CD4-positive, alpha-beta T cell (primary cell): ENCODE measurements around the gene FAM120B. TPM values are rescaled to one million over a fixed set of nuclear protein-coding genes. Genes with fewer than 3 reads are reported as not detected.

Experiments used
- ATAC-seq: fragments of 200-7000 bp; cut with Tn5 transposase; one replicate; pipeline ENCODE4 v1.10.0; 2022; ENCODE audit warnings: mild to moderate bottlenecking; ENCODE audit not compliant: poor library complexity
- CTCF ChIA-PET: fragments of 350-600 bp; sonication (Branson Sonifier 250); formaldehyde crosslinking; loops from one replicate; lab custom pipeline; 2021; ENCODE audit warnings: antibody characterized with exemption, inconsistent platforms; lab: Charles Lee
- POLR2A ChIA-PET: fragments of 350-600 bp; sonication (Branson Sonifier 250); formaldehyde crosslinking; loops from one replicate; lab custom pipeline; 2021; ENCODE audit warnings: antibody characterized with exemption, inconsistent platforms; lab: Charles Lee
- DNase-seq, 14 experiments: peaks; one replicate each; pipeline ENCODE4 v3.0.0-alpha.2; 2013 to 2020; ENCODE audit warnings: mixed read lengths in 2 of 14
- H3K27ac ChIP-seq, 2 donors: one replicate each; pipeline versions ENCODE4 v1.5.1 to v1.7.0; 2013; ENCODE audit warnings: low read length in 2 of 2, low read depth in 1 of 2, mild to moderate bottlenecking in 1 of 2
- H3K27me3 ChIP-seq, 2 experiments: 1 replicate in 1 of 2; 2 replicates in 1 of 2; pipeline versions ENCODE4 v1.6.1 to v1.7.0; 2013; ENCODE audit warnings: low read length in 2 of 2, control low read depth in 1 of 2, mild to moderate bottlenecking in 1 of 2, moderate library complexity in 1 of 2; ENCODE audit not compliant: insufficient read depth in 2 of 2, control insufficient read depth in 1 of 2
- H3K36me3 ChIP-seq: one replicate; pipeline ENCODE4 v1.6.1; 2013; ENCODE audit warnings: low read length, control low read depth; ENCODE audit not compliant: insufficient read depth
- H3K4me1 ChIP-seq: one replicate; pipeline ENCODE4 v1.6.1; 2013; ENCODE audit warnings: low read length, control low read depth; ENCODE audit not compliant: insufficient read depth
- H3K4me3 ChIP-seq: one replicate; pipeline ENCODE4 v1.5.1; 2013; ENCODE audit warnings: mild to moderate bottlenecking, low read length, moderate library complexity
- H3K9me3 ChIP-seq, 2 experiments: 1 replicate in 1 of 2; 2 replicates in 1 of 2; pipeline versions ENCODE4 v1.6.1 to v1.7.0; 2013; ENCODE audit warnings: low read length in 2 of 2, mild to moderate bottlenecking in 2 of 2, control low read depth in 1 of 2, moderate library complexity in 1 of 2; ENCODE audit not compliant: control insufficient read depth in 1 of 2, insufficient read depth in 1 of 2
- H3K27ac Mint-ChIP-seq: one replicate; pipeline ENCODE4 v1.8.0; 2020; ENCODE audit warnings: mixed read lengths
- H3K27me3 Mint-ChIP-seq: one replicate; pipeline ENCODE4 v1.8.0; 2021; ENCODE audit warnings: mixed read lengths
- H3K36me3 Mint-ChIP-seq: one replicate; pipeline ENCODE4 v1.8.0; 2021; ENCODE audit warnings: low read depth, mixed read lengths
- H3K4me1 Mint-ChIP-seq: one replicate; pipeline ENCODE4 v1.8.0; 2021; ENCODE audit warnings: low read depth, mixed read lengths
- H3K4me3 Mint-ChIP-seq: one replicate; pipeline ENCODE4 v1.8.0; 2020; ENCODE audit warnings: mild to moderate bottlenecking, mixed read lengths
- H3K9me3 Mint-ChIP-seq: one replicate; pipeline ENCODE4 v1.8.0; 2020; ENCODE audit warnings: mixed read lengths
- CTCF ChIP-seq: fragments of 200-600 bp; IDR thresholded peaks from one replicate; pipeline ENCODE4 v1.8.0; 2022; ENCODE audit warnings: antibody characterized with exemption, mild to moderate bottlenecking
- intact Hi-C, 2 experiments: fragments of 100-400 bp; cut with DNase I in 1 of 2; cut with micrococcal nuclease in 1 of 2; formaldehyde crosslinking; loops; one replicate each; pipeline versions ENCODE4 v1.15.1 to v1.9.0; 2023 to 2025; cut with DNase I, micrococcal nuclease
- total RNA-seq, 174 experiments: library from RNA in 2 of 174; stranded (reverse) in 2 of 174; gene quantifications; one replicate each; pipeline ENCODE4 v1.2.3 and lab custom pipeline; 2021 to 2026

The FAM120B gene
- total RNA-seq, 2 experiments from 2014 or later: 24.1 to 26.7 TPM

GRCh38 chr6:170416959-170417606 lies 110.5 kb downstream of the FAM120B start:
- Mint-ChIP-seq H3K27ac (no peak overlapping the region), H3K36me3 (no peaks in the 10 kb centered on the region), H3K27me3 (peaks cover 29% of the 10 kb centered on the region), H3K9me3 (peaks cover 2% of the 10 kb centered on the region), H3K4me1 (no peaks in the 10 kb centered on the region), H3K4me3 (no peak overlapping the region)
- no peak overlapping the region for H3K27ac ChIP-seq
- no peak for DNase-seq
- no peak for ATAC-seq
- intact Hi-C loops: no loop called here
- H3K4me3 ChIP-seq: no peak overlapping the region
- CTCF ChIA-PET: no interaction called here
- H3K36me3 ChIP-seq: no peaks in the 10 kb centered on the region
- POLR2A ChIA-PET: no interaction called here
- peaks cover 9 to 33% of the 10 kb centered on the region in 2 experiments for H3K9me3 ChIP-seq
- no peaks in the 10 kb centered on the region for H3K4me1 ChIP-seq
- TF ChIP-seq CTCF: no peak
- peaks cover 0 to 12% of the 10 kb centered on the region in 2 experiments for H3K27me3 ChIP-seq

GRCh38 chr6:170417881-170418280 lies 111.3 kb downstream of the FAM120B start:
- intact Hi-C loops: no loop called here
- Mint-ChIP-seq H3K27ac (no peak overlapping the region), H3K9me3 (peaks cover under 1% of the 10 kb centered on the region), H3K27me3 (peaks cover 29% of the 10 kb centered on the region), H3K36me3 (no peaks in the 10 kb centered on the region), H3K4me3 (no peak overlapping the region), H3K4me1 (no peaks in the 10 kb centered on the region)
- Histone ChIP-seq H3K36me3 (no peaks in the 10 kb centered on the region), H3K4me1 (no peaks in the 10 kb centered on the region), H3K4me3 (no peak overlapping the region), H3K9me3 (peaks cover 8 to 33% of the 10 kb centered on the region in 2 experiments), H3K27ac (no peak overlapping the region), H3K27me3 (peaks cover under 1 to 14% of the 10 kb centered on the region in 2 experiments)
- TF ChIP-seq CTCF: no peak
- CTCF ChIA-PET: no interaction called here
- POLR2A ChIA-PET: no interaction called here
- ATAC-seq (no peak), DNase-seq (no peak)

- no peaks in the 10 kb centered on the region for H3K36me3 Mint-ChIP-seq
- H3K36me3 ChIP-seq: no peaks in the 10 kb centered on the region
- no peak overlapping the region for H3K4me3 Mint-ChIP-seq
- H3K9me3 ChIP-seq: peaks cover 0 to 21% of the 10 kb centered on the region in 2 experiments
- no peaks in the 10 kb centered on the region for H3K4me1 Mint-ChIP-seq
- CTCF ChIA-PET: no interaction called here
- no peak overlapping the region for H3K27ac ChIP-seq
- POLR2A ChIA-PET: no interaction called here
- DNase-seq: no peak
- intact Hi-C loops: no loop called here
- ATAC-seq: no peak
- no peaks in the 10 kb centered on the region for H3K9me3 Mint-ChIP-seq
- no peak for TF ChIP-seq CTCF
- H3K4me1 ChIP-seq: no peaks in the 10 kb centered on the region
- peaks cover 26% of the 10 kb centered on the region for H3K27me3 Mint-ChIP-seq
- H3K27me3 ChIP-seq: peaks cover 4 to 18% of the 10 kb centered on the region in 2 experiments
- H3K27ac Mint-ChIP-seq: no peak overlapping the region
- no peak overlapping the region for H3K4me3 ChIP-seq
Observed at GRCh38 chr6:170420283-170420682, 113.7 kb downstream of the FAM120B start.
